Adipocyte (in vitro differentiated cells): Measurements from ENCODE around the gene ZSCAN10.

Experiments
- DNase-seq: peaks from one replicate; pipeline ENCODE4 v3.0.0-alpha.2; 2015; ENCODE audit warnings: low read depth
- H3K27me3 ChIP-seq: replicated peaks from 2 replicates; pipeline ENCODE4 v1.7.0; 2013; ENCODE audit warnings: mild to moderate bottlenecking, low read length, moderate library complexity; ENCODE audit not compliant: control insufficient read depth, insufficient read depth
- H3K36me3 ChIP-seq: 2 replicates; pipeline ENCODE4 v1.7.0; 2013; ENCODE audit warnings: low read length, mild to moderate bottlenecking, moderate library complexity; ENCODE audit not compliant: control insufficient read depth, insufficient read depth, severe bottlenecking
- H3K4me1 ChIP-seq: 2 replicates; pipeline ENCODE4 v1.7.0; 2013; ENCODE audit warnings: mild to moderate bottlenecking, low read length, moderate library complexity; ENCODE audit not compliant: control insufficient read depth, insufficient read depth
- H3K4me3 ChIP-seq: 2 replicates; pipeline ENCODE4 v1.7.0; 2013; ENCODE audit warnings: mild to moderate bottlenecking, low read length, moderate library complexity
- H3K9ac ChIP-seq: 2 replicates; pipeline ENCODE4 v1.7.0; 2013; ENCODE audit warnings: mild to moderate bottlenecking, low read length, moderate library complexity
- H3K9me3 ChIP-seq: 2 replicates; pipeline ENCODE4 v1.7.0; 2013; ENCODE audit warnings: mild to moderate bottlenecking, low read length, moderate library complexity; ENCODE audit not compliant: control insufficient read depth

The ZSCAN10 gene

DNA sequence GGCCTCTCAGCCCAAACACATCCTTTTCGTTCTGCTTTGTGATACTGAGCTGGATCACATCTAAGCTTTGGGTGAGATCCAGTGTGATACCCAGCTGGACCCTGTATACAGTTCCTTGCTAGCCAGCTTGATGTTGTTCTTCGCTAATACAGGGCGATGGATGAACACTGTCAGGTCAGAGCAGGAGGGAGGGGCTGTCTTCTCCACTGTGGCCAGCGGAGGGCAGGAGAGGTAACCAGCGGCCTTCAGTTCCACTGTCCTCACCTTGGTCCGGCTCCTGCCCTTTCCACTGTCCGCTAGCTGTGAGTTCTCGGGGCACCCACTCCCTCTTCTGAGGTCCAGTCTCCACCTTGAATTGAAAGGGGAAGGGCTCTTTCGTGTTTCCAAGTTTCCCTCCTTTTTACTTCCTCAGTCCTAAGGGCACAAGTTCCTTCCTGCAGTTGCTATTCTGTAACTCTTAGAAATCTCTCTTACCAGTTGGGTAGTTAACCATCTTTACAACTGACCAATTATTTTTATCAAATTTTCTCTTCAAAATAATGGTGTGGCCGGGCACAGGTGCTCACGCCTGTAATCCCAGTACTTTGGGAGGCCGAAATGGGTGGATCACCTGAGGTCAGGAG is 32.8 kb upstream of the ZSCAN10 start:
- Histone ChIP-seq H3K9me3 (no peaks in the 10 kb centered on the region), H3K9ac (no peak overlapping the region), H3K4me1 (peaks cover 29% of the 10 kb centered on the region), H3K36me3 (peaks cover 10% of the 10 kb centered on the region), H3K27me3 (no peaks in the 10 kb centered on the region), H3K4me3 (no peak overlapping the region)
- DNase-seq: peak; percentile 62

DNA sequence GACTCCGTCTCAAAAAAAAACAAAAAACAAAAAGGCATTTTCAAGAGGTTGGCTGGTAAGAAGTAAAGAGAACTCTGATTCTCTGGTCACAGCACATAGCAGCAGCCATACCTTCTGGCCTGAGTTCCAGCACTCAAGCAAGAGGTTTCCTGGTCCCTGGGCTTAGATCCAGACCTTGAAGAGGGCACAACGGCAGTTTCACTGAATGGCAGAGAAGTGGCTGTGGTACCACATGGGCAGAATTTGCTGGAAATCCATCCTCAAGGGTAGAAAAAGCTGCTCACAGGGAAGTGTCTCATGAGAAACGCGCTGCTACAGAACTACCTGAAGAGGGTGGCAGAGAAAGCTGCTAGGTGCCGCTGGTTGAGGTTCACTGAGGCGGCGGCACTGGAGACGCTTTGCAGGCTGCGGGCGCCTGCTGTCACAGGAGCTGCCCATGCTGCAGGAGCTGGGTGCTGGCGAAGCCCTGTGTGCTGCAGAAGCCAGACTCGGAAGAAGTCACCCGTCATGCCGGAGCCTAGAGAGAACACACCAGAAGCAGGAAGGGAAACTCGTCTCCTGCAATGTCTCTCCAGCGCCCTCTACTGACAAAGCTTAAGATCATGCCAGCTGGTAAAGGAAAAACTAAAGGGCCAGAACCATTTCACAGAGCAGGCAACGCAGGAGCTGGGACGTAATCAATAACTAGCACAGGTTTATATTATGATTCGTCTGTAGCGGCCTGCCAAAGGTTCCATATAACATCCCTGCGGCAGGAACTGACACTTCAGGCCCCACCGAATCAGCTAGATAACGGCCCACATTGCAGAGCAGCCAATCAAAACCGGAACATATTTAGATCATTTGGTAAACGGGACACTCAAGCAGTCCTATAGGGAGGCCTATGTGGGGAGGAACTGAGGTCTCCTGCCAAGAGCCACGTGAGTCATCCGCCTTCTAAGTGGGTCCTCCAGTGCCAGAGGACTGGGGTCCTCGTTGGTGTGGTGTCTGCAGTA is 30.3 kb upstream of the ZSCAN10 start:
- Histone ChIP-seq H3K4me3 (peak overlapping the region; percentile 80), H3K4me1 (peaks cover 22% of the 10 kb centered on the region), H3K9me3 (no peaks in the 10 kb centered on the region), H3K27me3 (no peaks in the 10 kb centered on the region), H3K36me3 (peaks cover 10% of the 10 kb centered on the region), H3K9ac (peak overlapping the region; percentile 81)
- peak; percentile 94 for DNase-seq

DNA sequence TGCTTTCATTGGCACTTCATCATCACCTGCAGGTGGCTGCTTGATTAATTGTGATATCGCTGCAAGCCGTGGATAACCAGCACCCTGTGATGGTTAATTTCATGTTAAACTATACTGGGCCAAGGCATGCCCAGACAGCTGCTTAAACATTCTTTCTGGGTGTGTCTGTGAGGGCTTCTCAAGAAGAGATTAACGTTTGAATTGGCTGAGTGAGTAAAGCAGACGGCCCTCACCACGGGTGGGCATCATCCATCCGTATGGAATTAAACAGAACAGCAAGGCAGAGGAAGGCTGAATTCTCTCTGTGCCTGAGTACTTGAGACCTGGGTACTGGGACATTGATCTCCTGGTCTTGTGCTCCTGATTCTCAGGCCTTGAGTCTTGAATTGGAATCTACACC is 28.7 kb upstream of the ZSCAN10 start:
- H3K4me3 ChIP-seq: no peak overlapping the region
- DNase-seq: no peak
- no peaks in the 10 kb centered on the region for H3K27me3 ChIP-seq
- peaks cover 10% of the 10 kb centered on the region for H3K36me3 ChIP-seq
- H3K9ac ChIP-seq: peak overlapping the region; percentile 21
- H3K4me1 ChIP-seq: peaks cover 21% of the 10 kb centered on the region
- H3K9me3 ChIP-seq: no peaks in the 10 kb centered on the region

DNA sequence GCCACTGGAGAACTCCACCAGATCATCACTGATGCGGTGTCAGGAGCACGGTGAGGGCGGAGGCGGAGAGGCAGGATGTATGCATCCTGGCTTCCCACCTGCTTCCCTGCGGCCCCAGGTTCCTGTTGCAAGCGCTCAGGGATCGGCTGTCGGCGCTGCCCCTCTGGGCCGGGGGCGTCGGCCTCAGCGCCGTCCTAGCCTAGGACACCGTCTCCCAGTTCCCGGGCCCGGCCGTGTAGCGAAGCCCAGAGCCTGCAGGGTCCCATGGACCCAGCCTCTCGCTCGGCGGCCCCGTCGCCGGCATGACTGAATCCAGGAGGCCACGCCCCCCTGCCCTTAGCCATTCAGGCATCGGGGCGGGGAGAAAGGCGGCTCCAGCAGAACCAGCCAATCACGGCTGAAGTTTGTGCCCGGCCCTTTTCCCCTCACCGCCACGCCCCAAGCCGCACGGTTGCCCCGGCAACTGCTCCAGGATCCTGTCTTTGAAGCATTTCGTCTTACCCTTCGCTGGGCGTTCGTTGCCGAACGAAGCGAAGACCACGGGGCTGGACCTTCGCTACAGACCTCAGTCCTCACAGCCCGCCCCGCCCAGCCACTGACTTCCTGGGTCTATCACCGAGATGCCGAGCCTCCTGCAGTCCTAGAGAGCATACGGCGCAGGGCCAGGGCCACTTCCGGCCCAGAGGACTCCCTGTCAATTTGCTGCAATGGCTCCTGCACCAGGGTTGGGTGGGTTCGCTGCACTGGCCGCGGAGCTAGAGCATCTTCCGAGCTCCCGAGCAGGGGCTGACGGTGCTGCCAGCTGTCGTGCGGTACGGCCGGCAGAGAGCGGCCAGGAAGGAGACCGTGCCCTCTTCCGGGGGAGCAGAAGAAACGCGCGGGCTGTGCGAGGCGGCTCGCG is 25.1 kb upstream of the ZSCAN10 start:
- peaks cover 11% of the 10 kb centered on the region for H3K4me1 ChIP-seq
- H3K27me3 ChIP-seq: no peaks in the 10 kb centered on the region
- peak; percentile 99 for DNase-seq
- H3K4me3 ChIP-seq: peak overlapping the region; percentile 91
- H3K9ac ChIP-seq: peak overlapping the region; percentile 86
- H3K9me3 ChIP-seq: no peaks in the 10 kb centered on the region
- H3K36me3 ChIP-seq: peaks cover 20% of the 10 kb centered on the region

DNA sequence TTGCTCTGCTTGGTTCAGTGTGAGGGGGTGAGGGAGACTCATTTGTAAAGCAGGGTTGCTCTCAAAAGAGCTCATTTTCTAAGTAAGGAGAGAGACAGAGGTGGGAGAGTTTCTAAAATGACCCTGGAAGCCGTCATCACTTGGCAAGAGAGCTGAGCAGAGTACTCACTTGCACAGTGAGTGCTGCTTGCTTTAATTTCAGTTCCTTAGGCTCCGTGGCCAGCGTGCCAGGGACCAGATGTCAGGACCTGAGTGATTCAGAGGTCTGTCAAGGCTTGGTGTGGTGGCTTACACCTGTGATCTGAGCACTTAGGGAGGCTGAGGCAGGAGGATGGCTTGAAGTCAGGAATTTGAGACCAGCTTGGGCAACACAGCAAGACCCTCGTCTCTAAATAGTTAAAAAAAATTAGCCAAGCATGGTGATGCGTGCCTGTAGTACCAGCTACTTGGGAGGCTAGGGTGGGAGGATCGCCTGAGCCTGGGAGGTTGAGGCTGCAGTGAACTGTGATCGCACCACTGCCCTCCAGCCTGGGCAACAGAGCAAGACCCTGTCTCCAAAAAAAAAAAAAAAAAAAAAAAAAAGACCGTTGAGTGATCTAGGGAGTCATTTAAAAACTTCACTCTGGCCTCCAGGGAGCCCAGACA is 24.0 kb upstream of the ZSCAN10 start:
- no peak for DNase-seq
- no peak overlapping the region for H3K4me3 ChIP-seq

DNA sequence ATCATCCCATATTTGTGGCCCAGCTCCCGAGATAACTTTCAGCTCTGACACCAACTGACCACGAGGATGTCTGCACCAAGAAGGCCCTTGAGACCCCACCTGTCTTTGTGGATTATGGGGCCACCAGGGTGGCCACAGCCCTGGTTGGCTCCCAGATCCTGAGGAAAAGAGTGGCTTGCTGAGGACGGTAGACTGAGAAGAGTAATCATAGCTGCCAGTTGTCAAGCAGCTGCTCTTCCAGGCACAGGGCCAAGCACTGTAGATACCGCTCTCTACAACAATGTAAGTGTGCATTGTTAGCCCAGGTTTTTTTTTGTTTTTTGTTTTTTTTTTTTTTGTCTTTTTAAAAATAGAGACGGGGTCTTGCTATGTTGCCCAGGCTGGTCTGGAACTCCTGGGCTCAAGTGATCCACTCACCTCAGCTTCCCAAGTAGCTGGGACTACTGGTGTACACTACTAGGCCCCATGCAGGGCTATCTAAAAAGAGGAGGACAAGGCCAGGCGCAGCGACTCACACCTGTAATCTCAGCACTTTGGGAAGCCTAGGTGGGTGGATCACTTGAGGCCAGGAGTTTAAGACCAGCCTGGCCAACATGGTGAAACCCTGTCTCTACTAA is 22.9 kb upstream of the ZSCAN10 start:
- no peak for DNase-seq
- Histone ChIP-seq H3K4me3 (no peak overlapping the region), H3K36me3 (peaks cover 22% of the 10 kb centered on the region), H3K9me3 (no peaks in the 10 kb centered on the region), H3K9ac (no peak overlapping the region), H3K4me1 (peaks cover 5% of the 10 kb centered on the region), H3K27me3 (no peaks in the 10 kb centered on the region)

More for the DNA sequence above, 24.0 kb upstream of the ZSCAN10 start:
- Histone ChIP-seq H3K27me3 (no peaks in the 10 kb centered on the region), H3K4me1 (peaks cover 5% of the 10 kb centered on the region), H3K36me3 (peaks cover 28% of the 10 kb centered on the region), H3K9me3 (no peaks in the 10 kb centered on the region), H3K9ac (peak overlapping the region; percentile 86)

DNA sequence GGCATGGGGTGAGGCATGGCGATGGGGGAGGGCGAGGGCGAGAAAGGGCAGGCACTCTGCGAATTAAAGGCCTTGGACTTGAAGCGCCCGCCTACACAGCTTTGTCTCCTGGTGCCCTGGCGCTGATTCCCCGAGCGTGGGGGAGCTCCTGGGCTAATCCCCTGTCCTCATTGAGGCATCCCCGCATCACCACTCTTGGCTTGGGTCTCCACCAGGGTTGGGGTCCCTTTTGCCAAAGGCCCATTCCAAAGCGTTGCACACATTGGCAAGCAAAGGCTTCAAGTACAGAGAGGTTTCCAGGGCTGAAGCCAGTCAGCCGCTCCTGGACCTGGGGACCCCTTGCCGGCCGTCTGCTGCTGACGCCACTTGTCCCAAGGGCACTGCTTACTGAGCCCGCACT is 21.3 kb upstream of the ZSCAN10 start:
- Histone ChIP-seq H3K27me3 (no peaks in the 10 kb centered on the region), H3K9me3 (no peaks in the 10 kb centered on the region), H3K9ac (no peak overlapping the region), H3K4me3 (no peak overlapping the region), H3K4me1 (peaks cover 5% of the 10 kb centered on the region), H3K36me3 (peaks cover 30% of the 10 kb centered on the region)
- DNase-seq: no peak

DNA sequence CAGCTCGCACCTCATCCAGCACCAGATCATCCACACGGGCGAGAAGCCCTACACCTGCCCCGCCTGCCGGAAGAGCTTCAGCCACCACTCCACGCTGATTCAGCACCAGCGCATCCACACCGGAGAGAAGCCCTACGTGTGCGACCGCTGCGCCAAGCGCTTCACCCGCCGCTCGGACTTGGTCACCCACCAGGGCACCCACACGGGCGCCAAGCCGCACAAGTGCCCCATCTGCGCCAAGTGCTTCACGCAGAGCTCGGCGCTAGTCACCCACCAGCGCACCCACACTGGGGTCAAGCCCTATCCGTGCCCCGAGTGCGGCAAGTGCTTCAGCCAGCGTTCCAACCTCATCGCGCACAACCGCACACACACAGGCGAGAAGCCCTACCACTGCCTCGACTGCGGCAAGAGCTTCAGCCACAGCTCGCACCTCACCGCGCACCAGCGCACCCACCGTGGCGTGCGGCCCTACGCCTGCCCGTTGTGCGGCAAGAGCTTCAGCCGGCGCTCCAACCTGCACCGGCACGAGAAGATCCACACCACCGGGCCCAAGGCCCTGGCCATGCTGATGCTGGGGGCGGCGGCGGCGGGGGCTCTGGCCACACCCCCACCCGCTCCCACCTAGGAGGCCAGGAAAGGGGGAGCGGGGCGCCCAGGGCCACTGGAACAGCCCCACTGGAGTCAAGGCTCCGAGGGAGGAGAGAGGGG is 20.8 kb upstream of the ZSCAN10 start:
- no peaks in the 10 kb centered on the region for H3K27me3 ChIP-seq
- H3K36me3 ChIP-seq: peaks cover 30% of the 10 kb centered on the region
- H3K4me1 ChIP-seq: peaks cover 5% of the 10 kb centered on the region

DNA sequence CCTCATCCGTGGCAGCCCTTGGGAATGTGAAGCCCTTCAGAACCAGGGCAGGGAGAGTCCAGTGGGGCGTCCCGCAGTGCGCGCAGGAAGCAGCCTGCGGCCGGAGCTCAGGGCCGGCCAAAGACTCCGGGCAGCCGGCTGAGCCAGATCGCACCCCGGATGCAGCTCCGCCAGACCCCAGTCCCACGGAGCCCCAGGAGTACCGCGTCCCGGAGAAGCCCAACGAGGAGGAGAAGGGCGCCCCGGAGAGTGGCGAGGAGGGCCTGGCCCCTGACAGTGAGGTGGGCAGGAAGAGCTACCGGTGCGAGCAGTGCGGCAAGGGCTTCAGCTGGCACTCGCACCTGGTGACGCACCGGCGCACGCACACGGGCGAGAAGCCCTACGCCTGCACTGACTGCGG is 20.2 kb upstream of the ZSCAN10 start:
- no peak for DNase-seq
- Histone ChIP-seq H3K27me3 (no peaks in the 10 kb centered on the region), H3K36me3 (peaks cover 30% of the 10 kb centered on the region), H3K9ac (no peak overlapping the region), H3K4me3 (no peak overlapping the region), H3K9me3 (no peaks in the 10 kb centered on the region), H3K4me1 (peaks cover 5% of the 10 kb centered on the region)

More for the DNA sequence above, 20.8 kb upstream of the ZSCAN10 start:
- Histone ChIP-seq H3K4me3 (no peak overlapping the region), H3K9me3 (no peaks in the 10 kb centered on the region), H3K9ac (no peak overlapping the region)
- DNase-seq: no peak

DNA sequence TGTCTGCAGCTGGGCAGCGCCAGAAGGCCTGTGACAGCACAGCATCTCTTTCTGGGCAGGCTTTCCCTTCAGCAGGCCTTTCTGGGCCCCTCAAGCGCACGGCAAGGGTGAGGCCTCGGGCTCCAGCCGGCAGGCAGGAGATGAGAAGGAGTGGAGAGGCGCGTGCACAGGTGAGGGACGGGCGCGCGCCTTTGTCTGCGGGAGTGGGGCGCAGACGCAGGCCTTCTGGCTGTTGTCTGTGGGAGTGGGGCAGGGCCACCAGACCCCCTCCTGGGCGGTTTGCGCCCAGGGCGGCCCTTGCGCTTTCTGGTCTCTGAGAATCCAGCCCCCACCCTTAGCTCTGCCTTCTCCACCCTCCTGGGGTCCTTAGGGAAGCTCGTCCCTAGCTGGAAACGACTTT is 19.8 kb upstream of the ZSCAN10 start:
- Histone ChIP-seq H3K36me3 (peaks cover 30% of the 10 kb centered on the region), H3K27me3 (no peaks in the 10 kb centered on the region), H3K4me1 (peaks cover 8% of the 10 kb centered on the region), H3K9ac (no peak overlapping the region), H3K4me3 (no peak overlapping the region), H3K9me3 (no peaks in the 10 kb centered on the region)
- DNase-seq: no peak
